LoVo (cell line): ENCODE results near the gene ITGBL1.

Source experiments
- DNase-seq: peaks from one replicate; pipeline ENCODE4 v3.0.0-alpha.2; 2016; ENCODE audit warnings: low spot score

Gene ITGBL1

DNA sequence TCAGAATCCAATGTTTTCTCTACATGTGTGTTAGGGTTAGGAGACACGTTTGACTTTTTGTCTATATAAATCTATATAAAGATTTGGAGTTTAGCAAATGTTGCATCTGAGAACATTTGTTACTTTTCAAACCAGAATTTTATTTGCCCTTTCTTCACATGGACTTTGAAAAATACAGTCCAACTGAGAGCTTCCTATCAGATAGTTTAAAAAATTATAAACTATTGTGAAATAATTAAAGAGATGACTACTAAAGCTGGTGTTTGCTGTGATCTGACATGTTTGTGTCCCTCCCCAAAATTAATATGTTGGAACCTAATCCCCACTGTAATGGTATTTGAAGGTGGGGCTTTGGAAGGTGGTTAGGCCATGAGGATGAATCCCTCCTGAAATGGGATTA lies 297.1 kb downstream of the ITGBL1 start:
- no peak for DNase-seq

DNA sequence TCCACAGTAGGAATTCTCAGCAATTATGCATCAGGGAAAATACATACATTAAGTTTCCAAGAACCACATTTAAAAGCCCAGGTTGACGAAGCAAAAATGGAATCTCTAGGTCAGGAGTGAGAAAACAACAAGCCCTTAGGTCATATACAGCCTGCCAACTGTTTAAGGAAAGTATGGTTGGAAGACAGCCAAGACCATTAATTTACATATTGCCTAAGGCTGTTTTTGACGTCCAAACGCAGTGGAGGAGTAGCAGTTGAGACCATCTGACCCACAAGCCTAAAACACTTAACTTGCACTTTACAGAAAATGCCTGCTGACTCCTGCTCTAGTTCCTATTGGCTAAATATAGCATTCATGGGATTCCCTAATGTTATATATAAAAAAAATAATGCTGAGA lies 299.0 kb downstream of the ITGBL1 start:
- DNase-seq, result peak; percentile 10

- no peak for DNase-seq
These were observed 300.0 kb downstream of the ITGBL1 start for GRCh38 chr13:101752432-101752831.

GRCh38 chr13:101755228-101755887 lies 302.9 kb downstream of the ITGBL1 start:
- DNase-seq, result no peak

- peak; percentile 41 for DNase-seq
These were observed 305.1 kb downstream of the ITGBL1 start for GRCh38 chr13:101757446-101758039.

- DNase-seq, result no peak
These were observed 310.7 kb downstream of the ITGBL1 start for GRCh38 chr13:101763191-101763590.
